ENCODE results near the gene TMEM132E.
A peak's percentile ranks its signal among the peaks of the same experiment; 100 is the strongest.

TMEM132E gene

GRCh38 chr17:34556931-34557330 is 22.5 kb upstream of the TMEM132E start:
- H3K27ac Mint-ChIP-seq = no peak overlapping the region
- no peaks in the 10 kb centered on the region for H3K4me1 Mint-ChIP-seq (ENCODE audit: low read depth)
- no peak overlapping the region for H3K4me3 Mint-ChIP-seq
- no peaks in the 10 kb centered on the region for H3K36me3 Mint-ChIP-seq (ENCODE audit: low read depth)
- no peaks in the 10 kb centered on the region for H3K27me3 Mint-ChIP-seq (ENCODE audit: low read depth)
- no peak for DNase-seq (ENCODE audit: low spot score)
- H3K9me3 Mint-ChIP-seq = no peaks in the 10 kb centered on the region

DNA sequence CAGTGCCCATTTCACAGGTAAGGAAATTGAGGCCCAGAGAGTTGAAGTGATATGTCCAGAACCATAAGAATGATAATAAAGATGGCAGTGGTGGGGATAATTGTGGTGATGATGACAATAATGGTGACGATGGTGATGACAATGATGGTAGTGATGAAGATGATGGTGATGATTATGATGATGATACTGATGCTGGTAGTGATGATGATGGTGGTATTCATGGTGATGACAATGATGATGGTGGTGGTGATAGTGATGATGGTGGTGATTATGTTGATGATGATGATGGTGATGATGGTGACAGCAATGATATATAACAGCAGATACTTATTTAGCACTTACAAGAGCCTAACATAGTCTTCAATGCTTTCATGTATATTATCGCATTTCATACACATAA is 18.1 kb upstream of the TMEM132E start:
- H3K27ac Mint-ChIP-seq = no peak overlapping the region
- no peaks in the 10 kb centered on the region for H3K4me1 Mint-ChIP-seq (ENCODE audit: low read depth)
- DNase-seq (ENCODE audit: low spot score) = no peak
- no peaks in the 10 kb centered on the region for H3K9me3 Mint-ChIP-seq
- H3K27me3 Mint-ChIP-seq (ENCODE audit: low read depth) = peaks cover 7% of the 10 kb centered on the region
- H3K36me3 Mint-ChIP-seq (ENCODE audit: low read depth) = no peaks in the 10 kb centered on the region
- no peak overlapping the region for H3K4me3 Mint-ChIP-seq

GRCh38 chr17:34562387-34562786 is 17.0 kb upstream of the TMEM132E start:
- no peak overlapping the region for H3K4me3 Mint-ChIP-seq
- no peaks in the 10 kb centered on the region for H3K9me3 Mint-ChIP-seq
- no peaks in the 10 kb centered on the region for H3K4me1 Mint-ChIP-seq (ENCODE audit: low read depth)
- no peak overlapping the region for H3K27ac Mint-ChIP-seq
- peaks cover 7% of the 10 kb centered on the region for H3K27me3 Mint-ChIP-seq (ENCODE audit: low read depth)
- DNase-seq (ENCODE audit: low spot score) = no peak
- H3K36me3 Mint-ChIP-seq (ENCODE audit: low read depth) = no peaks in the 10 kb centered on the region

DNA sequence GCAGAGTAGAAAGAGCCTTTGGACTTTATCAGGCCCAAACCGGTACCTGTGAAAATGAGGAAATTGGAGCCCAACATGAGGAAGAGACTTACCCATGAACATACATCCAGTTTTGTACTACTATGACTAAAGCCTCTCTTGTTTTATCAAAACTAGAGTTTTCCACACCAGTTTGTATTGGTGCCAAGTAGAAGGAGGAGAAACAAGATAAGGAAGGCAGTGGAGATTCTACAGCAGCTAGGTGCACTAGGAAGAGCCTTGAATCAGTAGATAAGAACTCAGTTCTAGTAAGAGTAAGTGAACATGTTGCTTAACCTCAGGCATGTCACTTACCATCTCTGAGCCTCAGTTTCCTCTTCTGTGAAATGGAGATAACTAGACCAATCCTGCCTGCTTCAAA is 13.7 kb upstream of the TMEM132E start:
- peaks cover 12% of the 10 kb centered on the region for H3K27me3 Mint-ChIP-seq (ENCODE audit: low read depth)
- no peaks in the 10 kb centered on the region for H3K36me3 Mint-ChIP-seq (ENCODE audit: low read depth)
- H3K4me1 Mint-ChIP-seq (ENCODE audit: low read depth) = no peaks in the 10 kb centered on the region
- H3K27ac Mint-ChIP-seq = no peak overlapping the region
- no peak for DNase-seq (ENCODE audit: low spot score)
- H3K4me3 Mint-ChIP-seq = no peak overlapping the region
- no peaks in the 10 kb centered on the region for H3K9me3 Mint-ChIP-seq

DNA sequence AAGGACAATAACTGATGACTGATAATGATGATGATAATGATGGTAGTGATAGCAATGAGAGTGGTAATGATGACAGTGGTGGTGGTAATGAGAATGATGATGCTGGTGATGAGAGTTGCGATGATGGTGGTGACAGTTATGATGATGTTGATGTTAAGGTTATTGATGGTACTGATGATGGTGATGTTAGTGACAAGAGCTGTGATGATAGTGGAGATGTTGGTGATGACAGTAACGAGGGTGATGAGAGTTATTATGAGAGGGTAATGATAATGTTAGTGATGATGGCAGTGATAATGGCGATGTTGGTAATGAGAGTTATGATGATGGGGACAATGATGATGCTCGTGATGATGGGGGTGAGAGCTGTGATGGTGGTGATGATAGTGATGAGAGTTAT is 13.2 kb upstream of the TMEM132E start:
- DNase-seq (ENCODE audit: low spot score) = no peak
- Mint-ChIP-seq H3K4me3 (no peak overlapping the region), H3K36me3 (ENCODE audit: low read depth) (no peaks in the 10 kb centered on the region), H3K9me3 (no peaks in the 10 kb centered on the region), H3K4me1 (ENCODE audit: low read depth) (no peaks in the 10 kb centered on the region), H3K27ac (no peak overlapping the region), H3K27me3 (ENCODE audit: low read depth) (peaks cover 15% of the 10 kb centered on the region)

DNA sequence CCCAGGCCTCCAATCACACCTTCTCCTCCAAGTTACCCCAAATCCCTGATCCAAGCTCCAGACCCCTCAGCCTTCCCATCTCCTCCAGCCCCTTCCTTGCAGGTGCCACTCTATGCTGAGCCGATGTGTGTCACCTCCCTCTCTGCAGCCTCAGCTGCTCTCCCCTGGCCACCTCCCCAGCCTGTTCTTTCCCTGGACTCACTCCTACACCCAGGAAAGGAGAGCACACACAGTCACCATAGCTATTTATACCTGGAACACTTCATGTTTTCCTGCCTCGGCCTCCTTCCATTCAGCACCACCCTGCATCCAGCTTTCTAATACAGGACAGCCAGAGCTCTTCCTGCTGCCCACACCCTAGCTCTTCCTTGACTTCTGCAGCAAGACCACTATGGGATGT is 12.5 kb upstream of the TMEM132E start:
- Mint-ChIP-seq H3K4me3 (no peak overlapping the region), H3K27ac (no peak overlapping the region), H3K9me3 (no peaks in the 10 kb centered on the region), H3K36me3 (ENCODE audit: low read depth) (no peaks in the 10 kb centered on the region), H3K4me1 (ENCODE audit: low read depth) (no peaks in the 10 kb centered on the region), H3K27me3 (ENCODE audit: low read depth) (peaks cover 19% of the 10 kb centered on the region)
- DNase-seq (ENCODE audit: low spot score) = no peak

GRCh38 chr17:34567691-34568465 is 11.5 kb upstream of the TMEM132E start:
- Mint-ChIP-seq H3K4me1 (ENCODE audit: low read depth) (no peaks in the 10 kb centered on the region), H3K4me3 (no peak overlapping the region), H3K9me3 (no peaks in the 10 kb centered on the region), H3K27me3 (ENCODE audit: low read depth) (peaks cover 27% of the 10 kb centered on the region), H3K36me3 (ENCODE audit: low read depth) (no peaks in the 10 kb centered on the region), H3K27ac (no peak overlapping the region)
- DNase-seq (ENCODE audit: low spot score) = no peak

DNA sequence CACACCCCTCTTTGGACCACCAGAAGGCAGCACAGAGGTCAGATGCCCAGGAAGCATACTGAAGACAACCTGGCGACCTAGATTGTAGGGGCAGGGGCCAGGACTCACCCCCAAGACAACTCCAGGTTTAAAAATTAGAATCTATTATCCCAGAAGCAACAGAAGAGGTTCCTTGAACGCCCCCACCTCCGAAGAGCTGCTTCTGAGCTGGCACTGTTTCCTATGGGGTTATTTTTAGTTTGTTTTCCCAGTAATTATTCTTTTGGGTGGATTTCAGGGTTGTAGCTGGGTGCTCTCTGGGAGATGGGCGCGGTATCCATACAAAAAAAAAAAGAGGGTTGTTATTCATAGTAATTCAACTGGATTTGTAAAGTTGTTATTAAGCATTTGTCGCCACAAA is 10.4 kb upstream of the TMEM132E start:
- Mint-ChIP-seq H3K27ac (no peak overlapping the region), H3K36me3 (ENCODE audit: low read depth) (no peaks in the 10 kb centered on the region), H3K4me1 (ENCODE audit: low read depth) (no peaks in the 10 kb centered on the region), H3K27me3 (ENCODE audit: low read depth) (peaks cover 26% of the 10 kb centered on the region), H3K4me3 (no peak overlapping the region), H3K9me3 (no peaks in the 10 kb centered on the region)
- no peak for DNase-seq (ENCODE audit: low spot score)

DNA sequence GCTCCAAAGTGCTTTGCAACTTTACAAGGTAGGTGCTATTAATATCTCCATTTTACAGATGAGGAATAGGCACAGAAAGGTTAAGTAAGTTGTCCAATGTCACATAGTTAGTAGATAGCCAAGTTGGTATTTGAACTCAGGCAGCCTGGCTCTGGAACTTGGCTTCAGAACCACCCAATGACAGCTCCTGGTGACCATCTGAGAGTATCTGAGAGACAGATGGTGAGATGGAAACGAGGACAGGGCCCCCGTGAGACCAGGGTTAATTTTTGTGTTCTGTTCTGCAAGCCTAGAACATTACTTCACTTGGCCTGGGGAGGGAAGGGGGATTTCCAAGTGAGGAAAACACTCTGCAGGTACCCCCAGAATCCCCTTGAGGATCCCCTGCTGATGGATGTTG is 9.8 kb upstream of the TMEM132E start:
- H3K27ac Mint-ChIP-seq = no peak overlapping the region
- H3K4me1 Mint-ChIP-seq (ENCODE audit: low read depth) = no peaks in the 10 kb centered on the region

GRCh38 chr17:34570506-34570905 is 8.9 kb upstream of the TMEM132E start:
- no peak overlapping the region for H3K4me3 Mint-ChIP-seq
- no peak overlapping the region for H3K27ac Mint-ChIP-seq
- H3K9me3 Mint-ChIP-seq = no peaks in the 10 kb centered on the region
- peaks cover 39% of the 10 kb centered on the region for H3K27me3 Mint-ChIP-seq (ENCODE audit: low read depth)
- no peaks in the 10 kb centered on the region for H3K4me1 Mint-ChIP-seq (ENCODE audit: low read depth)
- no peak for DNase-seq (ENCODE audit: low spot score)
- H3K36me3 Mint-ChIP-seq (ENCODE audit: low read depth) = no peaks in the 10 kb centered on the region

More for the DNA sequence above, 9.8 kb upstream of the TMEM132E start:
- Mint-ChIP-seq H3K4me3 (no peak overlapping the region), H3K36me3 (ENCODE audit: low read depth) (no peaks in the 10 kb centered on the region), H3K27me3 (ENCODE audit: low read depth) (peaks cover 31% of the 10 kb centered on the region), H3K9me3 (no peaks in the 10 kb centered on the region)
- no peak for DNase-seq (ENCODE audit: low spot score)

GRCh38 chr17:34571428-34572130 is 7.8 kb upstream of the TMEM132E start:
- peaks cover 49% of the 10 kb centered on the region for H3K27me3 Mint-ChIP-seq (ENCODE audit: low read depth)
- H3K36me3 Mint-ChIP-seq (ENCODE audit: low read depth) = no peaks in the 10 kb centered on the region
- no peaks in the 10 kb centered on the region for H3K9me3 Mint-ChIP-seq
- H3K4me1 Mint-ChIP-seq (ENCODE audit: low read depth) = no peaks in the 10 kb centered on the region
- H3K4me3 Mint-ChIP-seq = no peak overlapping the region
- H3K27ac Mint-ChIP-seq = no peak overlapping the region
- DNase-seq (ENCODE audit: low spot score) = no peak

- no peak for DNase-seq (ENCODE audit: low spot score)
- Mint-ChIP-seq H3K36me3 (ENCODE audit: low read depth) (no peaks in the 10 kb centered on the region), H3K9me3 (no peaks in the 10 kb centered on the region), H3K4me3 (no peak overlapping the region), H3K27me3 (ENCODE audit: low read depth) (peaks cover 59% of the 10 kb centered on the region), H3K27ac (no peak overlapping the region), H3K4me1 (ENCODE audit: low read depth) (no peaks in the 10 kb centered on the region)
Observed at GRCh38 chr17:34572483-34572882, 6.9 kb upstream of the TMEM132E start.

DNA sequence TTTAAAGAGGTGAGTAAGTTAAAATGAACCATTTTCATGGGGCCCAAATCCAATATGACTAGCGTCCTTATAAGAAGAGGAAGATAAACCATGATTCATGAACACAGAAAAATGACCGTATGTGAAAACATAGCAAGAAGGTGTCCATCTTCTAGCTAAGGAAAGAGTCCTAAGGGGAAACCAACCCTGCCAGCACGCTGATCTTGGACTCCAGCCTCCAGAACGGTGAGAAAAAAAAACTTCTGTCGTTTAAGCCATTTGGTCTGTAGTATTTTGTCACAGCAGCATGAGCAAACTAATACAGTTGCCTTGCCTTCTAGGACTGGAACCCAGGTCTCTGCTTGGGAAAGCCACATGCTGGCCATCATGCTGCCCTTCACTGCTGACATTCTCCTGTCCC is 4.2 kb upstream of the TMEM132E start:
- no peak for DNase-seq (ENCODE audit: low spot score)
- H3K9me3 Mint-ChIP-seq = no peaks in the 10 kb centered on the region
- peaks cover 2% of the 10 kb centered on the region for H3K4me1 Mint-ChIP-seq (ENCODE audit: low read depth)
- H3K27me3 Mint-ChIP-seq (ENCODE audit: low read depth) = peaks cover 82% of the 10 kb centered on the region
- H3K36me3 Mint-ChIP-seq (ENCODE audit: low read depth) = no peaks in the 10 kb centered on the region
- H3K27ac Mint-ChIP-seq = no peak overlapping the region
- no peak overlapping the region for H3K4me3 Mint-ChIP-seq

- Mint-ChIP-seq H3K9me3 (no peaks in the 10 kb centered on the region), H3K36me3 (ENCODE audit: low read depth) (no peaks in the 10 kb centered on the region), H3K4me3 (no peak overlapping the region), H3K4me1 (ENCODE audit: low read depth) (peaks cover 4% of the 10 kb centered on the region), H3K27ac (no peak overlapping the region), H3K27me3 (ENCODE audit: low read depth) (peaks cover 78% of the 10 kb centered on the region)
- no peak for DNase-seq (ENCODE audit: low spot score)
Observed at GRCh38 chr17:34578016-34578415, 1.4 kb upstream of the TMEM132E start.

DNA sequence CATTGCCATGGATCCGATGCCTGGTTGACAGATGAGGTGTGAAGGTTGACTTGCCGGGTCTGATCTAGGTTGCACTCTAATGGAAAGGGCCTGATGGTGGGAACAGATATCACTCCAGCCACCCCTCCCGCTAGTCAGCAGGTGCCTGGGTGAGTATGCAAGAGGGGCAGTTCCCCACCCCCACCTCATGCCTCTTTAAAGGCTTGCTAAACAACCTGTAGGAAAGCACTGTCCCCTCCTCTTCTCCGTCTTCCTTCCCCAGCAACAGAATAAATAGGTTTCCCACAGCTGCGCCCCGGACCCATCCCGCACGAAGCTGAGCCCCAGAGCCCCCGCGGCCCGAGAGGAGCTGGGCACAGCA is 746 bp upstream of the TMEM132E start:
- Mint-ChIP-seq H3K27ac (no peak overlapping the region), H3K4me3 (peak overlapping the region; percentile 38), H3K9me3 (no peaks in the 10 kb centered on the region), H3K4me1 (ENCODE audit: low read depth) (peaks cover 4% of the 10 kb centered on the region), H3K36me3 (ENCODE audit: low read depth) (no peaks in the 10 kb centered on the region), H3K27me3 (ENCODE audit: low read depth) (peaks cover 80% of the 10 kb centered on the region)
- DNase-seq (ENCODE audit: low spot score) = no peak

Data from T-helper 2 cell treated with Interferon-gamma antibody and Interleukin-4, amounts not matched to agents 5 μg/mL and 100 μg/mL, for 36 hours (primary cell).